BLaER1 treated with 17β-estradiol and CSF1 and Interleukin-3, amounts not matched to agents 10 nM and 100 nM (cell line): Measurements from ENCODE around the gene SHD.
"Not testable (repeated sequence)": the region's sequence is repeated elsewhere in the genome, so short reads cannot be mapped to it uniquely, and the experiment has no call there.

Experiments used
- H3K27ac ChIP-seq, 11 experiments: shearing (Covaris generic); formaldehyde crosslinking; 2 replicates each; pipeline ENCODE4 v1.8.1; 2022
- H3K27me3 ChIP-seq, 11 experiments: shearing (Covaris generic); formaldehyde crosslinking; 2 replicates each; pipeline ENCODE4 v1.8.1; 2022
- H3K36me3 ChIP-seq, 11 experiments: shearing (Covaris generic); formaldehyde crosslinking; 2 replicates each; pipeline ENCODE4 v1.8.1; 2022
- H3K4me1 ChIP-seq, 10 experiments: shearing (Covaris generic); formaldehyde crosslinking; 2 replicates each; pipeline ENCODE4 v1.8.1; 2022
- H3K4me2 ChIP-seq, 11 experiments: shearing (Covaris generic); formaldehyde crosslinking; 2 replicates each; pipeline ENCODE4 v1.8.1; 2022
- H3K4me3 ChIP-seq, 10 experiments: shearing (Covaris generic); formaldehyde crosslinking; 2 replicates each; pipeline ENCODE4 v1.8.1; 2022
- H3K9ac ChIP-seq, 11 experiments: shearing (Covaris generic); formaldehyde crosslinking; 2 replicates each; pipeline ENCODE4 v1.8.1; 2022
- H3K9me3 ChIP-seq, 11 experiments: shearing (Covaris generic); formaldehyde crosslinking; replicated peaks in 1 of 11; 2 replicates each; pipeline ENCODE4 v1.8.1; 2022
- H4K20me1 ChIP-seq, 11 experiments: shearing (Covaris generic); formaldehyde crosslinking; 2 replicates each; pipeline ENCODE4 v1.8.1; 2022
- Cebpa-rat ChIP-seq, 11 experiments: shearing (Covaris generic); IDR thresholded peaks; 2 replicates each; pipeline ENCODE4 v1.8.1; 2022

SHD gene

DNA sequence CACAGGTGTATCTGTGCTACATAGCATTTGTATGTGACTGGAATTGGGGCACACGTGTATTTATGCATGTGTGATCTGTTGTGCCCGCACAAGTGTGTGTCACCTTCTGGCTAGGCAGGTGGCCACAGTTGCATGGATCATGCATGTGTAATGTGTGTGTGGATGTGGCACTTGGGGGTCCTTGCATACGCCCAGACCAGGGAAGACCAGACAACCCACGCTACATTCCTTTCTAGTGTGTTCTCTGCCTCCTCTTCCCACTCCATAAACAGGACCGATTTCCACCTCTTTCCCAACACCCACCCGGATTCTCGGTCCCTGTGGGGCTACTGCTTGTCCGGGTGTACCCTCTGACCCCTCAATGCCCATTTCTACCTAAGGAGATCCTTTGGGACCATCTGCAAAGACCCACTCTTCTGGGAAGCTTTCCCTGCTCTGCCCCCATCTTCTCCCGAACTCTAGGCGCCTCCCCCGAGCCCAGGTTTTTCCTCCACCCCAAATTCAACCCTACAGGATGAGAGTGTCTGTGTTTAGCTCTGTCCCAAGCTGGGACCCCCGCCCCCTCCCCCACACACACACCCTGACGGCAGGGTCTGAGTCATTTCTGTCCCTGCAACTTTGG, 47.3 kb downstream of the SHD start:
- H3K9ac ChIP-seq, result no peak overlapping the region
- peaks cover 9 to 25% (median 16%) of the 10 kb centered on the region in 10 experiments; a peak in 18 of 20 replicates for H3K4me1 ChIP-seq
- peaks cover 4 to 12% (median 6%) of the 10 kb centered on the region in 11 experiments; a peak in 15 of 22 replicates for H3K27me3 ChIP-seq
- peaks cover 0 to 24% (median 8%) of the 10 kb centered on the region in 11 experiments; a peak in 18 of 22 replicates for H3K9me3 ChIP-seq
- H4K20me1 ChIP-seq, result peaks cover 0 to 6% (median 0%) of the 10 kb centered on the region in 11 experiments; a peak in 1 of 22 replicates
- H3K36me3 ChIP-seq, result peaks cover 0 to 12% (median 0%) of the 10 kb centered on the region in 11 experiments; a peak in 1 of 22 replicates
- no peak overlapping the region for H3K27ac ChIP-seq
- H3K4me2 ChIP-seq, result peak overlapping the region in 5 of 11 experiments; percentile 29 to 72 (median 47); a peak in 9 of 22 replicates
- H3K4me3 ChIP-seq, result no peak overlapping the region
- TF ChIP-seq Cebpa-rat (IDR thresholded peaks at IDR 0.05), result no peak

- no peak overlapping the region for H3K9ac ChIP-seq
- TF ChIP-seq Cebpa-rat (IDR thresholded peaks at IDR 0.05), result no peak
- peaks cover 9 to 25% (median 16%) of the 10 kb centered on the region in 10 experiments; a peak in 18 of 20 replicates for H3K4me1 ChIP-seq
- H3K36me3 ChIP-seq, result peaks cover 0 to 8% (median 0%) of the 10 kb centered on the region in 11 experiments; a peak in 1 of 22 replicates
- H3K4me3 ChIP-seq, result no peak overlapping the region
- H3K27ac ChIP-seq, result no peak overlapping the region
- peak overlapping the region in 10 of 11 experiments; percentile 13 to 72 (median 44); a peak in 15 of 22 replicates for H3K4me2 ChIP-seq
- H3K9me3 ChIP-seq, result peaks cover 0 to 19% (median 3%) of the 10 kb centered on the region in 11 experiments; a peak in 13 of 22 replicates
- peaks cover 4 to 12% (median 6%) of the 10 kb centered on the region in 11 experiments; a peak in 15 of 22 replicates for H3K27me3 ChIP-seq
- peaks cover 0 to 6% (median 0%) of the 10 kb centered on the region in 11 experiments; a peak in 1 of 22 replicates for H4K20me1 ChIP-seq
Measured at GRCh38 chr19:4326837-4327251, 47.8 kb downstream of the SHD start.

DNA sequence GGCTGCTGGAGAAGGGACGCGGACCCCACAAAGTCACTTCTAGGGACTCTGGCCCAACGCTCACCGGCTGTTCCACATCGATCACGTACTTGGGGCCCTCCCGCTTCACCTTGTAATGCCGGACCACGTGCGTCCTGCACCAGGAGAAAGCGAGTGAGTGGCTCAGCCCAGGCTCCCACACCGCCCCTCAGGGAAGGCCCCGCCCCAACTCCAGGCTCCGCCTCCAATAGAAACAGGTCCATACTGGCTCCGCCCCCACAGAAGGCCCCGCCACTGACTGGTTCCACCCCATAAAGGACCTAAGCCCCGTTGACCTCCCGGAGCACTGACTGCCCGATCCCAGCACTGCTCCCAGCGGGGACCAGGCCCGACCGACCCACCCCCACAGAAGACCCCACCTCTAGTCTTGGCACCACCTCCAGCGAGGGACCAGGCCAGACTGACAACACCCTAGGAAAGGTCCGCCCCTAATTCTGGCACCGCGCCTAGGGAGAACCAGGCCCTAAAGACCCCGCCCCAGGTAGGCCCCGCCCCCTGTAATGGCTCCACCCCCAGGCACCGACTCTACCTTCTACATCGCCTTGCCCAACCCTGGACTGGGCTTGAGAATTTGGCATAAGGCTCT, 48.3 kb downstream of the SHD start:
- 0 out of 22 replicates have a peak, but pooled peaks cover 0 to 3% (median 0%) of the 10 kb centered on the region in 11 experiments for H3K36me3 ChIP-seq
- H3K4me1 ChIP-seq, result peaks cover 9 to 25% (median 16%) of the 10 kb centered on the region in 10 experiments; a peak in 18 of 20 replicates
- H4K20me1 ChIP-seq, result peaks cover 0 to 6% (median 0%) of the 10 kb centered on the region in 11 experiments; a peak in 1 of 22 replicates
- H3K4me2 ChIP-seq, result peak overlapping the region; percentile 26 to 72 (median 55); a peak in 19 of 22 replicates
- no peak for TF ChIP-seq Cebpa-rat (IDR thresholded peaks at IDR 0.05)
- H3K27me3 ChIP-seq, result peaks cover 4 to 12% (median 6%) of the 10 kb centered on the region in 11 experiments; a peak in 15 of 22 replicates
- no peak overlapping the region for H3K27ac ChIP-seq
- peak overlapping the region in 1 of 10 experiments; percentile 25; a peak in 3 of 20 replicates for H3K4me3 ChIP-seq
- no peak overlapping the region for H3K9ac ChIP-seq
- H3K9me3 ChIP-seq, result peaks cover 0 to 13% (median 0%) of the 10 kb centered on the region in 11 experiments; a peak in 6 of 22 replicates

DNA sequence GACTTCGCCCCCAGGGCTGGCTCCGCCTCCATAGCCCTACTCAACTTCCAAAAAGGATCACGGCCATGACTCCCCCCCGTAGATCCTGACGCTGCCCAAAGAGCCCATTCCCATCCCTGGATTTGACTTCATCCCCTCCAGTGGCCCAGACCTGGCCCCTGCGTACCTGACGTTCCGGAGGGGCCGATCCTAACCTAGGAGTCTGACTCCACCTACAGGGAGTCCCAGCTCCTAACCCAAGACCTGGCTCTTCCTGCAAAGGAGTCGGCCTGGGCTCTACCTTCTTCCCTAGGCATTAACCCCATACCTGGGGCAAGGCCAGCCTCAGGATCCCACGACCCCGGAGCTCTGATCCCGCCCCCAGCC, 48.8 kb downstream of the SHD start:
- H3K27me3 ChIP-seq, result peaks cover 4 to 12% (median 6%) of the 10 kb centered on the region in 11 experiments; a peak in 15 of 22 replicates
- TF ChIP-seq Cebpa-rat (IDR thresholded peaks at IDR 0.05), result no peak
- no peaks in the 10 kb centered on the region for H3K36me3 ChIP-seq
- H3K9ac ChIP-seq, result no peak overlapping the region
- peak overlapping the region in 3 of 10 experiments; percentile 24 to 50 (median 25); a peak in 4 of 20 replicates for H3K4me3 ChIP-seq
- peak overlapping the region; percentile 24 to 66 (median 54); a peak in 15 of 22 replicates for H3K4me2 ChIP-seq
- H3K4me1 ChIP-seq, result peaks cover 9 to 25% (median 16%) of the 10 kb centered on the region in 10 experiments; a peak in 18 of 20 replicates
- H4K20me1 ChIP-seq, result peaks cover 0 to 6% (median 0%) of the 10 kb centered on the region in 11 experiments; a peak in 1 of 22 replicates
- peaks cover 0 to 9% (median 0%) of the 10 kb centered on the region in 11 experiments; a peak in 4 of 22 replicates for H3K9me3 ChIP-seq
- no peak overlapping the region for H3K27ac ChIP-seq

DNA sequence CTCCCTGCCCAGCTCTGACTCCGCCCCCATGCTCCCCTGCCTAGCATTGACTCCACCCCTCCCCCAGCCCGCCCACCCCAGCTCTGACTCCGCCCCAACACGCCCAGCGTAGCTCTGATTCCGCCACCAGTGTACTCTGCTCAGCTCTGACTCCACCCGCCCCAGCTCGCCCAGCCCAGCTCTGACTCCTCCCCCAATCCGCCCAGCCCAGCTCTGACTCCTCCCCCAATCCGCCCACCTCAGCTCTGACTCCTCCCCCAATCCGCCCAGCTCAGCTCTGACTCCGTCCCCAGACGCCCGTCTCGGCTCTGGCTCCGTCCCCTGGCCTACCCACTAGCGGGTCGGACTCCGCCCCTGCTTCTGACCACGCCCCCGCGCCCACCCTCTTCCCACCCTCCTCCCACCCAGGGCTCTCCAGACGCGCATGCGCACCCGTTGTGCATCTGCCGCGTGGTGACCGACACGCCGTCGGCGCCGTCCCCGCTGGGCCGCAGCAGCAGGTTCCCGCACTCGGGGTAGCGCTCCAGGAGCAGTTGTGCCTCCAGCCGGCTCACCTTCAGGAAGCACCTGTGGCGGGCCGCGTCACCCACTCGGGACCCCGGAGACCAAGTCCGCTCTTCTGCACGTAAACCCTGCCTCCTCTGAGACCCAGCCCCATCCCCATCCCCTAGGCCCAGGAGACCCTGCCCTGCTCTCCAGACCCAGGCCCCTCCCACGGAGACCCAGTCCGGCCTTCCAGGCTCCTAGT, 49.4 kb downstream of the SHD start:
- H3K36me3 ChIP-seq, result 0 out of 22 replicates have a peak, but pooled peaks cover 0 to 2% (median 0%) of the 10 kb centered on the region in 11 experiments
- H3K4me1 ChIP-seq, result peaks cover 9 to 25% (median 16%) of the 10 kb centered on the region in 10 experiments; a peak in 18 of 20 replicates
- peaks cover 0 to 9% (median 0%) of the 10 kb centered on the region in 11 experiments; a peak in 4 of 22 replicates for H3K9me3 ChIP-seq
- H4K20me1 ChIP-seq, result peaks cover 0 to 6% (median 0%) of the 10 kb centered on the region in 11 experiments; a peak in 1 of 22 replicates
- H3K27ac ChIP-seq, result peak overlapping the region in 9 of 11 experiments; percentile 59 to 89 (median 85); a peak in 20 of 22 replicates
- H3K27me3 ChIP-seq, result peaks cover 4 to 12% (median 6%) of the 10 kb centered on the region in 11 experiments; a peak in 15 of 22 replicates
- H3K4me3 ChIP-seq, result peak overlapping the region; percentile 49 to 77 (median 70)
- TF ChIP-seq Cebpa-rat (IDR thresholded peaks at IDR 0.05), result no peak
- peak overlapping the region; percentile 74 to 98 (median 91) for H3K4me2 ChIP-seq
- peak overlapping the region; percentile 26 to 88 (median 78); a peak in 21 of 22 replicates for H3K9ac ChIP-seq

DNA sequence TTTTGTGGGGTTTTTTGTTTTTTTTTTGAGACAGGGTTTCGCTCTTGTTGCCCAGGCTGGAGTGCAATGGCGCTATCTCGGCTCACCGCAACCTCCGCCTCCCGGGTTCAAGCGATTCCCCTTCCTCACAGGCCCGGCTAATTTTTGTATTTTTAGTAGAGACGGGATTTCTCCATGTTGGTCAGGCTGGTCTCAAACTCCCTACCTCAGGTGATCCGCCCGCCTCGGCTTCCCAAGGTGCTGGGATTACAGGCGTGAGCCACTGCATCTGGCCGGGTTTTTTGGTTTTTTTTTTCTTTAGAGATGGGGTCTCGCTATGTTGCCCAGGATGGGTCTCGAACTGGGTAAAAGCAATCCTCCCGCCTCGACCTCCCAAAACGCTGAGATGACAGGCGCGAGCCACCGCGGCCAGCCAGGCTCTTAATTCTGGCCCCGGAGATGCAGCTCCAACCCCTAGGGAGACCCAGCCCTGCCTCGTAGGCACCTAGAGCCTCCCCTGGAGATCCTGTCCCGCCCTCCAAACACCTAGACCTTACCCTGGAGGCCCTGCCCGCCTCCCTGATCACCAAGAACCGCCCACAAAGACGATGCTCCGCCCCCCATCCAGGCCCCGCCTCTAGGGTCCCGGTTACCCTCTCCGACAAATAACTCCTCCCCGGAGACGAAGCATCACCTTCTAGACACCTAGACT, 50.1 kb downstream of the SHD start:
- not testable (repeated sequence) for H3K36me3 ChIP-seq, H3K9me3 ChIP-seq, H4K20me1 ChIP-seq
- peaks cover 4 to 12% (median 6%) of the 10 kb centered on the region in 11 experiments; a peak in 15 of 22 replicates for H3K27me3 ChIP-seq
- H3K4me2 ChIP-seq, result peak overlapping the region; percentile 74 to 98 (median 91)
- peak overlapping the region; percentile 49 to 77 (median 70) for H3K4me3 ChIP-seq
- H3K9ac ChIP-seq, result peak overlapping the region; percentile 26 to 88 (median 78); a peak in 21 of 22 replicates
- H3K27ac ChIP-seq, result peak overlapping the region in 9 of 11 experiments; percentile 59 to 89 (median 85); a peak in 20 of 22 replicates
- peaks cover 9 to 25% (median 16%) of the 10 kb centered on the region in 10 experiments; a peak in 18 of 20 replicates for H3K4me1 ChIP-seq

- Histone ChIP-seq H3K4me2 (no peak overlapping the region; a peak in 1 of 22 replicates), H3K27ac (no peak overlapping the region), H3K4me3 (no peak overlapping the region), H3K9ac (no peak overlapping the region), H3K9me3 (peaks cover 0 to 9% (median 0%) of the 10 kb centered on the region in 11 experiments; a peak in 8 of 22 replicates), H3K4me1 (peaks cover 9 to 25% (median 16%) of the 10 kb centered on the region in 10 experiments; a peak in 18 of 20 replicates), H3K36me3 (peaks cover 0 to 13% (median 0%) of the 10 kb centered on the region in 11 experiments; a peak in 7 of 22 replicates), H3K27me3 (peaks cover 4 to 12% (median 6%) of the 10 kb centered on the region in 11 experiments; a peak in 15 of 22 replicates), H4K20me1 (no peaks in the 10 kb centered on the region; a peak in 1 of 22 replicates)
- no peak for TF ChIP-seq Cebpa-rat (IDR thresholded peaks at IDR 0.05)
Measured at GRCh38 chr19:4329858-4330257, 50.8 kb downstream of the SHD start.
